GM13976 (cell line): Measurements from ENCODE around the gene HCFC1.
"Not testable (repeated sequence)": the region's sequence is repeated elsewhere in the genome, so short reads cannot be mapped to it uniquely, and the experiment has no call there.

ENCODE experiments used
- DNase-seq: peaks from one replicate; pipeline ENCODE4 v3.0.0; 2012; ENCODE audit warnings: low spot score
- CTCF ChIP-seq: IDR thresholded peaks from 2 replicates; pipeline ENCODE4 v1.5.1; 2012; ENCODE audit warnings: borderline replicate concordance, mild to moderate bottlenecking; ENCODE audit not compliant: insufficient read depth; ENCODE audit errors: extremely low read depth, missing control alignments, control extremely low read depth
- in situ Hi-C: fragments of 300-500 bp; cut with MboI; formaldehyde crosslinking; loops from one replicate; pipeline ENCODE4 v1.12.0; 2022; ENCODE audit warnings: low sequenced_read_pairs, mixed read lengths, inconsistent platforms; ENCODE audit not compliant: unreplicated experiment

HCFC1 gene

GRCh38 chrX:153984351-153985178 is 12.9 kb upstream of the HCFC1 start:
- in situ Hi-C loops = no loop called here
- TF ChIP-seq CTCF = no peak
- DNase-seq = peak; percentile 78

- in situ Hi-C loops = no loop called here
- DNase-seq = no peak
- no peak for TF ChIP-seq CTCF
These were observed 11.7 kb upstream of the HCFC1 start for GRCh38 chrX:153983321-153983801.

- in situ Hi-C loops = no loop called here
- TF ChIP-seq CTCF = no peak
- no peak for DNase-seq
These were observed 10.3 kb upstream of the HCFC1 start for GRCh38 chrX:153981771-153982533.

GRCh38 chrX:153981231-153981630 is 9.6 kb upstream of the HCFC1 start:
- in situ Hi-C loops = no loop called here
- no peak for TF ChIP-seq CTCF
- no peak for DNase-seq

- DNase-seq, in situ Hi-C loops: not testable (repeated sequence)
These were observed 8.8 kb upstream of the HCFC1 start for GRCh38 chrX:153980394-153980793.

GRCh38 chrX:153974726-153975286 is 3.2 kb upstream of the HCFC1 start:
- no peak for DNase-seq
- in situ Hi-C loops = no loop called here
- TF ChIP-seq CTCF = no peak

GRCh38 chrX:153974003-153974725 is 2.5 kb upstream of the HCFC1 start:
- TF ChIP-seq CTCF = no peak
- in situ Hi-C loops = no loop called here
- DNase-seq = no peak
